Limb (tissue), 2 donors: Measurements from ENCODE around the gene ABCA10.
"Not testable (repeated sequence)": the region's sequence is repeated elsewhere in the genome, so short reads cannot be mapped to it uniquely, and the experiment has no call there.

Experiments
- DNase-seq, 2 donors: peaks; one replicate each; pipeline ENCODE4 v3.0.0-alpha.2; 2016; ENCODE audit errors: extremely low spot score in 2 of 2

Gene ABCA10

GRCh38 chr17:69228576-69228975 lies at the start of gene ABCA10:
Gene ABCA10, minus strand, starts transcription at chr17:69228824. Its CDS starts 3,466 bp downstream, at chr17:69225358.
- DNase-seq, result no peak

- DNase-seq, result not testable (repeated sequence)
Measured at GRCh38 chr17:69276279-69276678, 47.7 kb upstream of the ABCA10 start.

- no peak for DNase-seq
Measured at GRCh38 chr17:69275751-69276150, 47.1 kb upstream of the ABCA10 start.

- DNase-seq, result no peak
Measured at GRCh38 chr17:69271023-69271422, 42.4 kb upstream of the ABCA10 start.

GRCh38 chr17:69269131-69269998 lies 40.7 kb upstream of the ABCA10 start:
- peak in 1 of 2 donors; percentile 8 for DNase-seq

GRCh38 chr17:69268543-69269014 lies 40.0 kb upstream of the ABCA10 start:
- DNase-seq, result no peak

- no peak for DNase-seq
Measured at GRCh38 chr17:69267219-69267618, 38.6 kb upstream of the ABCA10 start.

GRCh38 chr17:69265873-69266272 lies 37.2 kb upstream of the ABCA10 start:
- no peak for DNase-seq

- DNase-seq, result no peak
Measured at GRCh38 chr17:69254187-69254586, 25.6 kb upstream of the ABCA10 start.

- DNase-seq, result no peak
Measured at GRCh38 chr17:69250641-69251040, 22.0 kb upstream of the ABCA10 start.

- DNase-seq, result peak in 1 of 2 donors; percentile 71
Measured at GRCh38 chr17:69246726-69247375, 18.2 kb upstream of the ABCA10 start.

GRCh38 chr17:69246202-69246601 lies 17.6 kb upstream of the ABCA10 start:
- no peak for DNase-seq

GRCh38 chr17:69245617-69246016 lies 17.0 kb upstream of the ABCA10 start:
- no peak for DNase-seq

- DNase-seq, result no peak
Measured at GRCh38 chr17:69239611-69240600, 11.3 kb upstream of the ABCA10 start.

GRCh38 chr17:69236946-69237345 lies 8.3 kb upstream of the ABCA10 start:
- DNase-seq, result no peak

GRCh38 chr17:69236464-69236863 lies 7.8 kb upstream of the ABCA10 start:
- DNase-seq, result no peak

- peak; percentile 81 to 83 for DNase-seq
Measured at GRCh38 chr17:69235338-69236058, 6.9 kb upstream of the ABCA10 start.

- no peak for DNase-seq
Measured at GRCh38 chr17:69232650-69233049, 4.0 kb upstream of the ABCA10 start.

- no peak for DNase-seq
Measured at GRCh38 chr17:69231521-69231920, 2.9 kb upstream of the ABCA10 start.

- no peak for DNase-seq
Measured at GRCh38 chr17:69230939-69231338, 2.3 kb upstream of the ABCA10 start.

GRCh38 chr17:69228018-69228417 lies 606 bp downstream of the ABCA10 start:
- no peak for DNase-seq
